Endodermal cell (in vitro differentiated cells): Measurements from ENCODE around the gene CHADL. TPM values are rescaled to one million over a fixed set of nuclear protein-coding genes. Genes with fewer than 3 reads are reported as not detected.

Experiments used
- DNase-seq: peaks from one replicate; pipeline ENCODE4 v3.0.0-alpha.2; 2017
- H3K27ac ChIP-seq: 2 replicates; pipeline ENCODE4 v1.5.1; 2013; ENCODE audit warnings: mild to moderate bottlenecking, low read depth, low read length, moderate library complexity
- H3K27me3 ChIP-seq: 2 replicates; pipeline ENCODE4 v1.6.1; 2013; ENCODE audit warnings: mild to moderate bottlenecking, low read length, moderate library complexity; ENCODE audit not compliant: insufficient read depth, control insufficient read depth, poor library complexity, severe bottlenecking
- H3K36me3 ChIP-seq: 2 replicates; pipeline ENCODE4 v1.7.0; 2013; ENCODE audit warnings: mild to moderate bottlenecking, low read length, moderate library complexity; ENCODE audit not compliant: control insufficient read depth, insufficient read depth
- H3K4me1 ChIP-seq: one replicate; pipeline ENCODE4 v1.7.0; 2013; ENCODE audit warnings: low read length; ENCODE audit not compliant: control insufficient read depth, insufficient read depth
- H3K4me3 ChIP-seq: 2 replicates; pipeline ENCODE4 v1.5.1; 2013; ENCODE audit warnings: mild to moderate bottlenecking, low read length, moderate library complexity
- H3K9ac ChIP-seq: 2 replicates; pipeline ENCODE4 v1.6.1; 2013; ENCODE audit warnings: mild to moderate bottlenecking, low read length, moderate library complexity; ENCODE audit not compliant: poor library complexity, severe bottlenecking; ENCODE audit errors: extremely low read depth
- H3K9me3 ChIP-seq: 2 replicates; pipeline ENCODE4 v1.6.1; 2013; ENCODE audit warnings: mild to moderate bottlenecking, low read length, moderate library complexity; ENCODE audit not compliant: control insufficient read depth
- H3K27ac Mint-ChIP-seq: 2 replicates; pipeline ENCODE4 v1.8.0; 2020; ENCODE audit warnings: mixed read lengths
- H3K27me3 Mint-ChIP-seq: 2 replicates; pipeline ENCODE4 v1.8.0; 2021; ENCODE audit warnings: mild to moderate bottlenecking, mixed read lengths; ENCODE audit not compliant: insufficient read depth
- H3K36me3 Mint-ChIP-seq: 2 replicates; pipeline ENCODE4 v1.8.0; 2020; ENCODE audit warnings: low read depth, mixed read lengths
- H3K4me1 Mint-ChIP-seq: 2 replicates; pipeline ENCODE4 v1.8.0; 2020; ENCODE audit warnings: mixed read lengths
- H3K4me3 Mint-ChIP-seq: 2 replicates; pipeline ENCODE4 v1.8.0; 2020; ENCODE audit warnings: mild to moderate bottlenecking, moderate library complexity, mixed read lengths
- H3K9me3 Mint-ChIP-seq: 2 replicates; pipeline ENCODE4 v1.8.0; 2020; ENCODE audit warnings: mild to moderate bottlenecking, mixed read lengths
- CTCF ChIP-seq: fragments of 200-600 bp; sonication (generic); conservative IDR thresholded peaks from 2 replicates; pipeline ENCODE4 v1.5.0; 2021; ENCODE audit warnings: antibody characterized with exemption, mild to moderate bottlenecking
- WGBS, 2 experiments: methylation state at CpG; one replicate each; pipeline versions ENCODE4 v1.1.5 to v1.1.7; 2013; ENCODE audit warnings: missing lambda C conversion rate in 2 of 2, mixed read lengths in 1 of 2; ENCODE audit not compliant: insufficient coverage in 1 of 2, insufficient read length in 1 of 2; 5-methylcytosine and 5-hydroxymethylcytosine counted together
- total RNA-seq, 2 donors: library from RNA; stranded (reverse); fragmentation: NEBNext Ultra II Directional in 1 of 2; extraction: Animal tissue kit (Norgen Biotek cat#: 25700) in 1 of 2; gene quantifications; 2 replicates in 1 of 2; 3 replicates in 1 of 2; pipeline ENCODE4 v1.2.1, GENCODE V29; 2021

The CHADL gene
- total RNA-seq, 2 donors from 2014 or later: 0.79 to 1.3 TPM

DNA sequence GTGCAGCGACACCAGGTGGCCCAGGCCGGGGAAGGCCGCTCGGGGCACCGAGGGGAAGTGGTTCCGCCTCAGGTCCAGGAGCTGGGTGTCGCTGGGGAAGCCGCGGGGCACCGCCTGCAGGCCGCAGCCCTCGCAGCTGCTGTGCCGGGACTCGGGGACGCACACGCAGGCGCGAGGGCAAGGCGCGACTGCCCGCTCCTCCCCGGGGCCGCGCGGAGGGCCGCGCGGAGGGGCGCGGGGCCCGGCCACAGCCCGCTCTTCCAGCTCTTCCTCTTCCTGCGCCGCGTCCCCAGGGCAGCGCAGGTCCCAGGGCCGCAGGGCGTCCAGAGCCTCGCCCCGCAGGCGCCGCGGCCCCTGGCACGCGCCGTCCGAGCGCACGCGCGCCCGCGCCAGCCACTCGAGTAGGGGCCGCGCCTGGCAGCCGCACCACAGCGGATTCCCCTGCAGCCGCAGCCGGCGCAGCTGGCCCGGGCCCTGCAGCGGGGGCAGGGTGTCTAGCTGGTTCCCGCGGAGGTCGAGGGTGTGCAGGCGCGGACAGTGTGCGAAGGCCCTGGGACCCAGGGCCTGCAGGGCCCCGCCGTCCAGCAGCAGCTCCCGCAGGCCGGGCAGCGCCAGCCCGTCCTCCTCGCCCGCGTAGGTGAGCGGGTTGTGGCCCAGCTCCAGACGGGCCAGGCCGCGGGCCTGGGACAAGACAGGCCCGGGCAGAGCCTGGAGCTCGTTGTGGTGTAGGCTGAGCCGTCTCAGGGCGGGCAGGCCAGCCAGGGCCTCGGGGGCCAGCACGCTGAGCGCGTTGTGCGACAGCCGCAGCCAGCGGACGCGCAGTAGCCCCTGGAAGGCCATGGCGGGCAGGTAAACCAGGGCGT, 2.8 kb downstream of the CHADL start:
- H3K4me1 ChIP-seq: no peaks in the 10 kb centered on the region
- H3K36me3 Mint-ChIP-seq: no peaks in the 10 kb centered on the region

GRCh38 chr22:41237036-41237706, 3.6 kb downstream of the CHADL start:
- H3K4me3 Mint-ChIP-seq: peak overlapping the region; percentile 43
- no peak for DNase-seq
- peaks cover 5% of the 10 kb centered on the region for H3K4me1 Mint-ChIP-seq
- Histone ChIP-seq H3K9ac (no peak overlapping the region), H3K27me3 (no peaks in the 10 kb centered on the region), H3K36me3 (no peaks in the 10 kb centered on the region), H3K9me3 (no peaks in the 10 kb centered on the region), H3K27ac (no peak overlapping the region), H3K4me1 (no peaks in the 10 kb centered on the region), H3K4me3 (no peak overlapping the region)
- no peaks in the 10 kb centered on the region for H3K9me3 Mint-ChIP-seq
- H3K27ac Mint-ChIP-seq: no peak overlapping the region
- no peaks in the 10 kb centered on the region for H3K36me3 Mint-ChIP-seq
- 63 to 71% methylated on average over 21 to 33 of the region's 33 CpGs for WGBS, 2 experiments
- no peak for TF ChIP-seq CTCF
- H3K27me3 Mint-ChIP-seq: peaks cover 2% of the 10 kb centered on the region

More for the DNA sequence above, 2.8 kb downstream of the CHADL start:
- H3K27me3 ChIP-seq: no peaks in the 10 kb centered on the region
- peak; percentile 96 for DNase-seq
- no peak overlapping the region for H3K4me3 ChIP-seq
- peak; percentile 85 for TF ChIP-seq CTCF
- H3K9me3 ChIP-seq: no peaks in the 10 kb centered on the region
- no peak overlapping the region for H3K27ac Mint-ChIP-seq
- WGBS, 2 experiments: 38 to 41% methylated on average over 52 to 97 of the region's 97 CpGs
- no peaks in the 10 kb centered on the region for H3K36me3 ChIP-seq
- H3K4me1 Mint-ChIP-seq: no peaks in the 10 kb centered on the region
- H3K9ac ChIP-seq: no peak overlapping the region
- no peaks in the 10 kb centered on the region for H3K9me3 Mint-ChIP-seq
- no peak overlapping the region for H3K27ac ChIP-seq
- peak overlapping the region; percentile 43 for H3K4me3 Mint-ChIP-seq
- H3K27me3 Mint-ChIP-seq: peaks cover 2% of the 10 kb centered on the region

DNA sequence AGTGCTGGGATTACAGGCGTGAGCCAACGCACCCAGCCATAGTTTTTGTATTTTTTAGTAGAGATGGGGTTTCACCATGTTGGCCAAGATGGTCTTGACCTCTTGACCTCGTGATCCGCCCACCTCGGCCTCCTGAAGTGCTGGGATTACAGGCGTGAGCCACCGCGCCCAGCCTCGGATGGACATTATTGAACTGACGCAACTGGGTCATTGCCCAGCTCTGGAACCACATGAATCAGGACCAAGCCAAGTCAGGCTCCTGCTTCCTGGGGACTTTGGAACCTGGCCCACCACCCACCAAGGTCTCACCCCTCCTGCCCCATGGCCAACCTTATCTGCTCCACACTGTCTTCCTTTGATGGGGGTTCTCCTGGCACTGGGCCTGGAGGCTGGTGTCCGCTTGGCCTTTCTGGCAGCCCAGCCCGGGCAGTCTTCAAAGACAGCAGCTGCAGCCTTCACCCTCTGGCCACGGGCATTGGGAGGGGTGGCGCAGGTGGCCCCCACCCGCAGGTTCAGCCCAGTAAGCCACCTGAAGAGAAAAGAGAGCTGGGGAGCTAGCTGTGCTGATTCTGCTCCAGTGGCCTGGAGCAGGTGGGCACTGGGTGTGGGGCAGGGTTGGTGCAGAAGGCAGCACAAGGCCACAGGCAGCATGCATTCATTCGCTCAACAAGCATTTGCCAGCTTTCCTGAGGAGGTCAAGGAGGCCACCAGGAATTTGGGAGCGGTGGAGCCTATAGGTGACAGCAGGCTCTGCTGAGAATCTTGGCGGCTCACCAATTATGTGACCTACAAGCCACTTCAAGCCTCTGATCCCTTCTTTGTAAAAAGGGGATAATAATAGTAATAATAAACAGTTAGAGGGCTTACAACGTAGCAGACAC, 5.7 kb downstream of the CHADL start:
- no peak for TF ChIP-seq CTCF
- WGBS, 2 experiments: 86 to 93% methylated on average over 16 to 19 of the region's 19 CpGs
- no peaks in the 10 kb centered on the region for H3K27me3 ChIP-seq
- Mint-ChIP-seq H3K4me3 (no peak overlapping the region), H3K4me1 (peaks cover 5% of the 10 kb centered on the region), H3K27ac (no peak overlapping the region), H3K36me3 (peaks cover 9% of the 10 kb centered on the region), H3K9me3 (no peaks in the 10 kb centered on the region), H3K27me3 (peaks cover 2% of the 10 kb centered on the region)
- H3K9me3 ChIP-seq: no peaks in the 10 kb centered on the region
- H3K9ac ChIP-seq: no peak overlapping the region
- H3K27ac ChIP-seq: no peak overlapping the region
- no peaks in the 10 kb centered on the region for H3K4me1 ChIP-seq
- no peak for DNase-seq
- H3K4me3 ChIP-seq: no peak overlapping the region
- H3K36me3 ChIP-seq: peaks cover 9% of the 10 kb centered on the region
